GM23338 (cell line): ENCODE data around the gene ENOPH1. TPM values are rescaled to one million over a fixed set of nuclear protein-coding genes. Genes with fewer than 3 reads are reported as not detected.

Experiments
- ATAC-seq: fragments of 200-7000 bp; cut with Tn5 transposase; 3 replicates; pipeline ENCODE4 v1.9.1; 2020
- DNase-seq: peaks from one replicate; pipeline ENCODE4 v3.0.0-alpha.2; 2015; ENCODE audit warnings: low spot score
- H2AFZ ChIP-seq: fragments of 200-600 bp; sonication (generic); 2 replicates; pipeline ENCODE4 v1.8.0; 2016; ENCODE audit warnings: antibody characterized with exemption, mild to moderate bottlenecking, moderate library complexity
- H3F3A ChIP-seq: fragments of 200-600 bp; sonication (generic); replicated peaks from 2 replicates; pipeline ENCODE4 v1.8.0; 2017; ENCODE audit warnings: antibody characterized with exemption, mixed run types, low read depth
- H3K27ac ChIP-seq: fragments of 200-600 bp; sonication (generic); 2 replicates; pipeline ENCODE4 v1.6.1; 2016; ENCODE audit warnings: low read depth
- H3K27me3 ChIP-seq: fragments of 200-600 bp; sonication (generic); 2 replicates; pipeline ENCODE4 v1.8.0; 2016; ENCODE audit warnings: mild to moderate bottlenecking, mixed run types, moderate library complexity; ENCODE audit not compliant: insufficient read depth
- H3K36me3 ChIP-seq: fragments of 200-600 bp; sonication (generic); 2 replicates; pipeline ENCODE4 v1.8.0; 2016; ENCODE audit warnings: mild to moderate bottlenecking; ENCODE audit not compliant: insufficient read depth
- H3K4me1 ChIP-seq: fragments of 200-600 bp; sonication (generic); 2 replicates; pipeline ENCODE4 v1.8.0; 2016; ENCODE audit warnings: mild to moderate bottlenecking, moderate library complexity; ENCODE audit not compliant: insufficient read depth
- H3K4me2 ChIP-seq: fragments of 200-600 bp; sonication (generic); 2 replicates; pipeline ENCODE4 v1.7.1; 2017; ENCODE audit warnings: mixed run types
- H3K4me3 ChIP-seq: fragments of 200-600 bp; sonication (generic); 2 replicates; pipeline ENCODE4 v1.6.1; 2016; ENCODE audit warnings: mixed run types
- H3K79me2 ChIP-seq: fragments of 200-600 bp; sonication (generic); replicated peaks from 2 replicates; pipeline ENCODE4 v1.8.0; 2017; ENCODE audit warnings: mild to moderate bottlenecking; ENCODE audit not compliant: insufficient read depth
- H3K9me2 ChIP-seq: fragments of 200-600 bp; sonication (generic); 2 replicates; pipeline ENCODE4 v1.8.0; 2017; ENCODE audit not compliant: insufficient read depth
- H4K20me1 ChIP-seq: fragments of 200-600 bp; sonication (generic); replicated peaks from 2 replicates; pipeline ENCODE4 v1.8.0; 2017; ENCODE audit warnings: mild to moderate bottlenecking; ENCODE audit not compliant: insufficient read depth
- H3K27ac Mint-ChIP-seq: 2 replicates; pipeline ENCODE4 v1.8.0; 2020; ENCODE audit warnings: inconsistent platforms, mild to moderate bottlenecking, moderate library complexity, mixed read lengths
- H3K27me3 Mint-ChIP-seq: 3 replicates; pipeline ENCODE4 v1.8.0; 2022; ENCODE audit warnings: low read depth, mild to moderate bottlenecking, moderate library complexity, mixed read lengths, inconsistent platforms; ENCODE audit not compliant: insufficient read depth, poor library complexity
- H3K36me3 Mint-ChIP-seq: 3 replicates; pipeline ENCODE4 v1.8.0; 2021; ENCODE audit warnings: low read depth, mild to moderate bottlenecking, inconsistent platforms, moderate library complexity, mixed read lengths
- H3K4me1 Mint-ChIP-seq: 3 replicates; pipeline ENCODE4 v1.8.0; 2020; ENCODE audit warnings: mild to moderate bottlenecking, inconsistent platforms, mixed read lengths
- H3K4me3 Mint-ChIP-seq: 3 replicates; pipeline ENCODE4 v1.8.0; 2021; ENCODE audit warnings: moderate library complexity, mild to moderate bottlenecking, inconsistent platforms, mixed read lengths
- H3K9me3 Mint-ChIP-seq: 3 replicates; pipeline ENCODE4 v1.8.0; 2020; ENCODE audit warnings: moderate library complexity, mild to moderate bottlenecking, inconsistent platforms, mixed read lengths
- CREB1 ChIP-seq: fragments of 250-450 bp; sonication (Bioruptor Pico); IDR thresholded peaks from 2 replicates; pipeline ENCODE4 v1.5.0; 2020; ENCODE audit warnings: low read depth, mild to moderate bottlenecking, moderate library complexity
- CTCF ChIP-seq, 2 experiments: fragments of 200-600 bp in 1 of 2; sonication (generic) in 1 of 2; conservative IDR thresholded peaks; 2 replicates each; pipeline versions ENCODE4 v1.5.1 to v1.6.1; 2016 to 2017; ENCODE audit warnings: antibody characterized with exemption in 2 of 2, low read depth in 2 of 2, mild to moderate bottlenecking in 2 of 2, moderate library complexity in 1 of 2
- ETS1 ChIP-seq: IDR thresholded peaks from 2 replicates; pipeline ENCODE4 v1.6.1; 2016; ENCODE audit warnings: antibody characterized with exemption
- EZH2 ChIP-seq: fragments of 200-600 bp; sonication (generic); IDR thresholded peaks from one replicate; pipeline ENCODE4 v1.8.0; 2017; ENCODE audit warnings: antibody characterized with exemption, mild to moderate bottlenecking, low read depth; ENCODE audit not compliant: unreplicated experiment
- EZH2phosphoT487 ChIP-seq: fragments of 200-600 bp; sonication (generic); IDR thresholded peaks from one replicate; pipeline ENCODE4 v1.8.1; 2018; ENCODE audit warnings: antibody characterized with exemption; ENCODE audit not compliant: unreplicated experiment
- JUNB ChIP-seq: IDR thresholded peaks from one replicate; pipeline ENCODE4 v1.6.1; 2016; ENCODE audit warnings: antibody characterized with exemption; ENCODE audit not compliant: unreplicated experiment
- NANOG ChIP-seq: IDR thresholded peaks from 2 replicates; pipeline ENCODE4 v1.6.1; 2016; ENCODE audit warnings: antibody characterized with exemption, borderline replicate concordance
- POLR2AphosphoS5 ChIP-seq: IDR thresholded peaks from 2 replicates; pipeline ENCODE4 v1.6.1; 2016; ENCODE audit warnings: antibody characterized with exemption, low read depth
- STAT1 ChIP-seq: IDR thresholded peaks from one replicate; pipeline ENCODE4 v1.6.1; 2016; ENCODE audit warnings: antibody characterized with exemption; ENCODE audit not compliant: unreplicated experiment
- ZNF114 ChIP-seq: fragments of 250-450 bp; sonication (Bioruptor Pico); IDR thresholded peaks from 2 replicates; pipeline ENCODE4 v1.5.0; 2020; ENCODE audit warnings: mild to moderate bottlenecking, moderate library complexity
- ZNF331 ChIP-seq: fragments of 250-450 bp; sonication (Bioruptor Pico); IDR thresholded peaks from 2 replicates; pipeline ENCODE4 v1.5.0; 2020; ENCODE audit warnings: low read depth, mild to moderate bottlenecking, moderate library complexity
- ZNF462 ChIP-seq: fragments of 250-450 bp; sonication (Bioruptor Pico); IDR thresholded peaks from 2 replicates; pipeline ENCODE4 v1.5.0; 2020; ENCODE audit warnings: mild to moderate bottlenecking, moderate library complexity
- polyA plus RNA-seq: library from polyadenylated mRNA; unstranded; fragments of >200 nt; fragmentation: Nextera tagmentation; extraction: Ambion mirVana; gene quantifications from 2 replicates; pipeline ENCODE4 v1.2.1, GENCODE V29; 2016
- total RNA-seq: library from RNA; depleted of rRNA; stranded (reverse); fragments of >200 nt; shearing (Covaris generic); gene quantifications from 2 replicates; pipeline ENCODE4 v1.2.3, GENCODE V29; 2014

ENOPH1 gene
- total and polyA plus RNA-seq, 2 experiments from 2014 or later = 105 to 146 TPM

GRCh38 chr4:82501154-82501442 lies 70.7 kb downstream of the ENOPH1 start (continued):
- TF ChIP-seq EZH2 (no peak), STAT1 (no peak), CTCF (conservative IDR thresholded peaks at IDR 0.05; ENCODE audit: low read depth in 2 of 2) (no peak), ZNF331 (no peak), EZH2phosphoT487 (no peak), ZNF114 (CRISPR knock-in tag) (no peak), NANOG (no peak)

- Histone ChIP-seq H3K27me3 (no peaks in the 10 kb centered on the region), H3K4me2 (no peak overlapping the region), H3F3A (no peaks in the 10 kb centered on the region), H3K36me3 (no peaks in the 10 kb centered on the region), H3K4me1 (no peaks in the 10 kb centered on the region), H3K9me2 (no peaks in the 10 kb centered on the region), H3K27ac (no peak overlapping the region), H4K20me1 (no peaks in the 10 kb centered on the region), H3K79me2 (no peaks in the 10 kb centered on the region), H3K4me3 (no peak overlapping the region), H2AFZ (no peak overlapping the region)
- DNase-seq = no peak
- no peak for ATAC-seq
- no peak overlapping the region for H3K27ac Mint-ChIP-seq
- no peak overlapping the region for H3K4me3 Mint-ChIP-seq
- H3K27me3 Mint-ChIP-seq = no peaks in the 10 kb centered on the region
- H3K9me3 Mint-ChIP-seq = no peaks in the 10 kb centered on the region; the same call in 2 of the 3 replicates
- H3K4me1 Mint-ChIP-seq = peaks cover 2% of the 10 kb centered on the region; the same call in 2 of the 3 replicates
- H3K36me3 Mint-ChIP-seq = no peaks in the 10 kb centered on the region; the same call in 2 of the 3 replicates
- TF ChIP-seq CREB1 (CRISPR knock-in tag) (no peak), STAT1 (no peak), ZNF331 (no peak), CTCF (conservative IDR thresholded peaks at IDR 0.05; ENCODE audit: low read depth in 2 of 2) (no peak), ETS1 (no peak), EZH2phosphoT487 (no peak), POLR2AphosphoS5 (no peak), ZNF462 (CRISPR knock-in tag) (no peak), JUNB (no peak), NANOG (no peak)
Observed at GRCh38 chr4:82508011-82508410, 77.6 kb downstream of the ENOPH1 start.
